ENCODE results near the gene CDK8. TPM values are rescaled to one million over a fixed set of nuclear protein-coding genes. Genes with fewer than 3 reads are reported as not detected.

The CDK8 gene
- total and polyA plus RNA-seq, 8 donors, result 7.3 to 12.5 (median 9.9) TPM

GRCh38 chr13:26255115-26255514 lies 1.2 kb downstream of the CDK8 start:
- DNase-seq (no peak), FAIRE-seq (no peak), ATAC-seq (peak in 2 of 4 donors; percentile 0 to 1)
- peak overlapping the region; percentile 84 to 93 (median 90) for H3K27ac ChIP-seq
- no peak for TF ChIP-seq CTCF (IDR thresholded peaks at IDR 0.05)
- H3K4me3 ChIP-seq, result peak overlapping the region; percentile 78 to 96 (median 88)
- WGBS, 2 donors, result 2 to 3% methylated on average over 7 of the region's 7 CpGs
- intact Hi-C loops (cut with DNase I), result no loop called here
- H3K4me1 ChIP-seq, result peaks cover 0 to 13% (median 13%) of the 10 kb centered on the region in 3 donors
- H3K27me3 ChIP-seq, result no peaks in the 10 kb centered on the region
- no peaks in the 10 kb centered on the region for H3K36me3 ChIP-seq
- H3K9me3 ChIP-seq, result no peaks in the 10 kb centered on the region

GRCh38 chr13:26255691-26256277 lies 1.9 kb downstream of the CDK8 start:
- peaks cover 0 to 17% (median 13%) of the 10 kb centered on the region in 3 donors for H3K4me1 ChIP-seq
- no peaks in the 10 kb centered on the region for H3K9me3 ChIP-seq
- no peak for ATAC-seq
- peak overlapping the region in 2 of 4 donors; percentile 86 to 93 for H3K27ac ChIP-seq
- peak overlapping the region in 3 of 4 donors; percentile 86 to 96 (median 91) for H3K4me3 ChIP-seq
- H3K27me3 ChIP-seq, result no peaks in the 10 kb centered on the region
- H3K36me3 ChIP-seq, result no peaks in the 10 kb centered on the region
- no peak for FAIRE-seq
- intact Hi-C loops (cut with DNase I), result no loop called here
- TF ChIP-seq CTCF (IDR thresholded peaks at IDR 0.05), result no peak
- no peak for DNase-seq
- WGBS, 2 donors, result 16 to 25% methylated on average over 10 of the region's 10 CpGs

- intact Hi-C loops (cut with DNase I), result no loop called here
- DNase-seq (no peak), ATAC-seq (no peak), FAIRE-seq (no peak)
- Histone ChIP-seq H3K27ac (no peak overlapping the region), H3K4me1 (peaks cover 0 to 18% (median 13%) of the 10 kb centered on the region in 3 donors), H3K9me3 (no peaks in the 10 kb centered on the region), H3K27me3 (no peaks in the 10 kb centered on the region), H3K36me3 (no peaks in the 10 kb centered on the region), H3K4me3 (peak overlapping the region in 1 of 4 donors; percentile 91)
- TF ChIP-seq CTCF (IDR thresholded peaks at IDR 0.05), result no peak
- 42 to 51% methylated on average over 2 of the region's 2 CpGs for WGBS, 2 donors
These were observed 3.1 kb downstream of the CDK8 start for GRCh38 chr13:26257049-26257448.

GRCh38 chr13:26259634-26260033 lies 5.7 kb downstream of the CDK8 start:
- no peak for TF ChIP-seq CTCF (IDR thresholded peaks at IDR 0.05)
- peaks cover 0 to 18% (median 13%) of the 10 kb centered on the region in 3 donors for H3K4me1 ChIP-seq
- H3K9me3 ChIP-seq, result no peaks in the 10 kb centered on the region
- H3K27me3 ChIP-seq, result no peaks in the 10 kb centered on the region
- H3K36me3 ChIP-seq, result no peaks in the 10 kb centered on the region
- no peak for FAIRE-seq
- no peak for DNase-seq
- 76% methylated on average over 3 of the region's 3 CpGs for WGBS, 2 donors
- no peak for ATAC-seq
- H3K27ac ChIP-seq, result no peak overlapping the region
- intact Hi-C loops (cut with DNase I), result no loop called here
- no peak overlapping the region for H3K4me3 ChIP-seq

GRCh38 chr13:26262156-26262555 lies 8.2 kb downstream of the CDK8 start:
- intact Hi-C loops (cut with DNase I), result no loop called here
- Histone ChIP-seq H3K27me3 (no peaks in the 10 kb centered on the region), H3K4me3 (no peak overlapping the region), H3K36me3 (no peaks in the 10 kb centered on the region), H3K4me1 (peaks cover 0 to 12% (median 4%) of the 10 kb centered on the region in 3 donors), H3K9me3 (no peaks in the 10 kb centered on the region), H3K27ac (no peak overlapping the region)
- FAIRE-seq (no peak), DNase-seq (no peak), ATAC-seq (no peak)
- 98 to 99% methylated on average over 2 of the region's 2 CpGs for WGBS, 2 donors
- TF ChIP-seq CTCF (IDR thresholded peaks at IDR 0.05), result no peak
